GM23338 (cell line): Measurements from ENCODE around the gene POLE. TPM values are rescaled to one million over a fixed set of nuclear protein-coding genes. Genes with fewer than 3 reads are reported as not detected.

ENCODE experiments used
- ATAC-seq: fragments of 200-7000 bp; cut with Tn5 transposase; 3 replicates; pipeline ENCODE4 v1.9.1; 2020
- DNase-seq: peaks from one replicate; pipeline ENCODE4 v3.0.0-alpha.2; 2015; ENCODE audit warnings: low spot score
- H2AFZ ChIP-seq: fragments of 200-600 bp; sonication (generic); 2 replicates; pipeline ENCODE4 v1.8.0; 2016; ENCODE audit warnings: antibody characterized with exemption, mild to moderate bottlenecking, moderate library complexity
- H3F3A ChIP-seq: fragments of 200-600 bp; sonication (generic); replicated peaks from 2 replicates; pipeline ENCODE4 v1.8.0; 2017; ENCODE audit warnings: antibody characterized with exemption, mixed run types, low read depth
- H3K27ac ChIP-seq: fragments of 200-600 bp; sonication (generic); 2 replicates; pipeline ENCODE4 v1.6.1; 2016; ENCODE audit warnings: low read depth
- H3K27me3 ChIP-seq: fragments of 200-600 bp; sonication (generic); 2 replicates; pipeline ENCODE4 v1.8.0; 2016; ENCODE audit warnings: mild to moderate bottlenecking, mixed run types, moderate library complexity; ENCODE audit not compliant: insufficient read depth
- H3K36me3 ChIP-seq: fragments of 200-600 bp; sonication (generic); 2 replicates; pipeline ENCODE4 v1.8.0; 2016; ENCODE audit warnings: mild to moderate bottlenecking; ENCODE audit not compliant: insufficient read depth
- H3K4me1 ChIP-seq: fragments of 200-600 bp; sonication (generic); 2 replicates; pipeline ENCODE4 v1.8.0; 2016; ENCODE audit warnings: mild to moderate bottlenecking, moderate library complexity; ENCODE audit not compliant: insufficient read depth
- H3K4me2 ChIP-seq: fragments of 200-600 bp; sonication (generic); 2 replicates; pipeline ENCODE4 v1.7.1; 2017; ENCODE audit warnings: mixed run types
- H3K4me3 ChIP-seq: fragments of 200-600 bp; sonication (generic); 2 replicates; pipeline ENCODE4 v1.6.1; 2016; ENCODE audit warnings: mixed run types
- H3K79me2 ChIP-seq: fragments of 200-600 bp; sonication (generic); replicated peaks from 2 replicates; pipeline ENCODE4 v1.8.0; 2017; ENCODE audit warnings: mild to moderate bottlenecking; ENCODE audit not compliant: insufficient read depth
- H3K9me2 ChIP-seq: fragments of 200-600 bp; sonication (generic); 2 replicates; pipeline ENCODE4 v1.8.0; 2017; ENCODE audit not compliant: insufficient read depth
- H4K20me1 ChIP-seq: fragments of 200-600 bp; sonication (generic); replicated peaks from 2 replicates; pipeline ENCODE4 v1.8.0; 2017; ENCODE audit warnings: mild to moderate bottlenecking; ENCODE audit not compliant: insufficient read depth
- H3K27ac Mint-ChIP-seq: 2 replicates; pipeline ENCODE4 v1.8.0; 2020; ENCODE audit warnings: inconsistent platforms, mild to moderate bottlenecking, moderate library complexity, mixed read lengths
- H3K27me3 Mint-ChIP-seq: 3 replicates; pipeline ENCODE4 v1.8.0; 2022; ENCODE audit warnings: low read depth, mild to moderate bottlenecking, moderate library complexity, mixed read lengths, inconsistent platforms; ENCODE audit not compliant: insufficient read depth, poor library complexity
- H3K36me3 Mint-ChIP-seq: 3 replicates; pipeline ENCODE4 v1.8.0; 2021; ENCODE audit warnings: low read depth, mild to moderate bottlenecking, inconsistent platforms, moderate library complexity, mixed read lengths
- H3K4me1 Mint-ChIP-seq: 3 replicates; pipeline ENCODE4 v1.8.0; 2020; ENCODE audit warnings: mild to moderate bottlenecking, inconsistent platforms, mixed read lengths
- H3K4me3 Mint-ChIP-seq: 3 replicates; pipeline ENCODE4 v1.8.0; 2021; ENCODE audit warnings: moderate library complexity, mild to moderate bottlenecking, inconsistent platforms, mixed read lengths
- H3K9me3 Mint-ChIP-seq: 3 replicates; pipeline ENCODE4 v1.8.0; 2020; ENCODE audit warnings: moderate library complexity, mild to moderate bottlenecking, inconsistent platforms, mixed read lengths
- CREB1 ChIP-seq: fragments of 250-450 bp; sonication (Bioruptor Pico); IDR thresholded peaks from 2 replicates; pipeline ENCODE4 v1.5.0; 2020; ENCODE audit warnings: low read depth, mild to moderate bottlenecking, moderate library complexity
- CTCF ChIP-seq, 2 experiments: fragments of 200-600 bp in 1 of 2; sonication (generic) in 1 of 2; conservative IDR thresholded peaks; 2 replicates each; pipeline versions ENCODE4 v1.5.1 to v1.6.1; 2016 to 2017; ENCODE audit warnings: antibody characterized with exemption in 2 of 2, low read depth in 2 of 2, mild to moderate bottlenecking in 2 of 2, moderate library complexity in 1 of 2
- EZH2 ChIP-seq: fragments of 200-600 bp; sonication (generic); IDR thresholded peaks from one replicate; pipeline ENCODE4 v1.8.0; 2017; ENCODE audit warnings: antibody characterized with exemption, mild to moderate bottlenecking, low read depth; ENCODE audit not compliant: unreplicated experiment
- EZH2phosphoT487 ChIP-seq: fragments of 200-600 bp; sonication (generic); IDR thresholded peaks from one replicate; pipeline ENCODE4 v1.8.1; 2018; ENCODE audit warnings: antibody characterized with exemption; ENCODE audit not compliant: unreplicated experiment
- JUNB ChIP-seq: IDR thresholded peaks from one replicate; pipeline ENCODE4 v1.6.1; 2016; ENCODE audit warnings: antibody characterized with exemption; ENCODE audit not compliant: unreplicated experiment
- NANOG ChIP-seq: IDR thresholded peaks from 2 replicates; pipeline ENCODE4 v1.6.1; 2016; ENCODE audit warnings: antibody characterized with exemption, borderline replicate concordance
- POLR2AphosphoS5 ChIP-seq: IDR thresholded peaks from 2 replicates; pipeline ENCODE4 v1.6.1; 2016; ENCODE audit warnings: antibody characterized with exemption, low read depth
- STAT1 ChIP-seq: IDR thresholded peaks from one replicate; pipeline ENCODE4 v1.6.1; 2016; ENCODE audit warnings: antibody characterized with exemption; ENCODE audit not compliant: unreplicated experiment
- ZNF114 ChIP-seq: fragments of 250-450 bp; sonication (Bioruptor Pico); IDR thresholded peaks from 2 replicates; pipeline ENCODE4 v1.5.0; 2020; ENCODE audit warnings: mild to moderate bottlenecking, moderate library complexity
- ZNF331 ChIP-seq: fragments of 250-450 bp; sonication (Bioruptor Pico); IDR thresholded peaks from 2 replicates; pipeline ENCODE4 v1.5.0; 2020; ENCODE audit warnings: low read depth, mild to moderate bottlenecking, moderate library complexity
- ZNF462 ChIP-seq: fragments of 250-450 bp; sonication (Bioruptor Pico); IDR thresholded peaks from 2 replicates; pipeline ENCODE4 v1.5.0; 2020; ENCODE audit warnings: mild to moderate bottlenecking, moderate library complexity
- polyA plus RNA-seq: library from polyadenylated mRNA; unstranded; fragments of >200 nt; fragmentation: Nextera tagmentation; extraction: Ambion mirVana; gene quantifications from 2 replicates; pipeline ENCODE4 v1.2.1, GENCODE V29; 2016
- total RNA-seq: library from RNA; depleted of rRNA; stranded (reverse); fragments of >200 nt; shearing (Covaris generic); gene quantifications from 2 replicates; pipeline ENCODE4 v1.2.3, GENCODE V29; 2014
- TF ChIP-seq, protein P1 (sequence below): IDR thresholded peaks from one replicate; pipeline ENCODE4 v1.6.1; 2018; ENCODE audit warnings: antibody characterized with exemption; ENCODE audit not compliant: unreplicated experiment
- TF ChIP-seq, protein P2 (sequence below): IDR thresholded peaks from 2 replicates; pipeline ENCODE4 v1.6.1; 2016; ENCODE audit warnings: antibody characterized with exemption

Gene POLE
- total and polyA plus RNA-seq, 2 experiments from 2014 or later = 33.6 to 125 TPM

GRCh38 chr12:132698341-132698740 lies 11.2 kb upstream of the POLE start:
- Histone ChIP-seq H3F3A (no peaks in the 10 kb centered on the region; the same call in 1 of the 2 replicates), H3K27ac (no peak overlapping the region), H3K4me1 (no peaks in the 10 kb centered on the region), H3K79me2 (no peaks in the 10 kb centered on the region), H3K9me2 (no peaks in the 10 kb centered on the region), H3K27me3 (no peaks in the 10 kb centered on the region), H2AFZ (no peak overlapping the region), H3K4me3 (no peak overlapping the region), H3K4me2 (no peak overlapping the region), H4K20me1 (no peaks in the 10 kb centered on the region; the same call in none of the 2 replicates), H3K36me3 (0 out of 2 replicates have a peak, but pooled peaks cover 8% of the 10 kb centered on the region)
- H3K4me1 Mint-ChIP-seq = peaks cover 2% of the 10 kb centered on the region
- DNase-seq (no peak), ATAC-seq (no peak)
- H3K27me3 Mint-ChIP-seq = peaks cover 5% of the 10 kb centered on the region
- no peaks in the 10 kb centered on the region for H3K9me3 Mint-ChIP-seq
- no peak overlapping the region for H3K4me3 Mint-ChIP-seq
- H3K36me3 Mint-ChIP-seq = peaks cover 46% of the 10 kb centered on the region
- TF ChIP-seq ZNF331 (CRISPR knock-in tag) (no peak), NANOG (no peak), ZNF114 (CRISPR knock-in tag) (no peak), ZNF462 (CRISPR knock-in tag) (no peak), EZH2phosphoT487 (no peak), POLR2AphosphoS5 (no peak), STAT1 (no peak), CREB1 (CRISPR knock-in tag) (no peak), JUNB (no peak), EZH2 (no peak), CTCF (conservative IDR thresholded peaks at IDR 0.05; ENCODE audit: low read depth in 2 of 2) (no peak)
- TF ChIP-seq, protein P1, sequence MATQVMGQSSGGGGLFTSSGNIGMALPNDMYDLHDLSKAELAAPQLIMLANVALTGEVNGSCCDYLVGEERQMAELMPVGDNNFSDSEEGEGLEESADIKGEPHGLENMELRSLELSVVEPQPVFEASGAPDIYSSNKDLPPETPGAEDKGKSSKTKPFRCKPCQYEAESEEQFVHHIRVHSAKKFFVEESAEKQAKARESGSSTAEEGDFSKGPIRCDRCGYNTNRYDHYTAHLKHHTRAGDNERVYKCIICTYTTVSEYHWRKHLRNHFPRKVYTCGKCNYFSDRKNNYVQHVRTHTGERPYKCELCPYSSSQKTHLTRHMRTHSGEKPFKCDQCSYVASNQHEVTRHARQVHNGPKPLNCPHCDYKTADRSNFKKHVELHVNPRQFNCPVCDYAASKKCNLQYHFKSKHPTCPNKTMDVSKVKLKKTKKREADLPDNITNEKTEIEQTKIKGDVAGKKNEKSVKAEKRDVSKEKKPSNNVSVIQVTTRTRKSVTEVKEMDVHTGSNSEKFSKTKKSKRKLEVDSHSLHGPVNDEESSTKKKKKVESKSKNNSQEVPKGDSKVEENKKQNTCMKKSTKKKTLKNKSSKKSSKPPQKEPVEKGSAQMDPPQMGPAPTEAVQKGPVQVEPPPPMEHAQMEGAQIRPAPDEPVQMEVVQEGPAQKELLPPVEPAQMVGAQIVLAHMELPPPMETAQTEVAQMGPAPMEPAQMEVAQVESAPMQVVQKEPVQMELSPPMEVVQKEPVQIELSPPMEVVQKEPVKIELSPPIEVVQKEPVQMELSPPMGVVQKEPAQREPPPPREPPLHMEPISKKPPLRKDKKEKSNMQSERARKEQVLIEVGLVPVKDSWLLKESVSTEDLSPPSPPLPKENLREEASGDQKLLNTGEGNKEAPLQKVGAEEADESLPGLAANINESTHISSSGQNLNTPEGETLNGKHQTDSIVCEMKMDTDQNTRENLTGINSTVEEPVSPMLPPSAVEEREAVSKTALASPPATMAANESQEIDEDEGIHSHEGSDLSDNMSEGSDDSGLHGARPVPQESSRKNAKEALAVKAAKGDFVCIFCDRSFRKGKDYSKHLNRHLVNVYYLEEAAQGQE = no peak
- TF ChIP-seq, protein P2, sequence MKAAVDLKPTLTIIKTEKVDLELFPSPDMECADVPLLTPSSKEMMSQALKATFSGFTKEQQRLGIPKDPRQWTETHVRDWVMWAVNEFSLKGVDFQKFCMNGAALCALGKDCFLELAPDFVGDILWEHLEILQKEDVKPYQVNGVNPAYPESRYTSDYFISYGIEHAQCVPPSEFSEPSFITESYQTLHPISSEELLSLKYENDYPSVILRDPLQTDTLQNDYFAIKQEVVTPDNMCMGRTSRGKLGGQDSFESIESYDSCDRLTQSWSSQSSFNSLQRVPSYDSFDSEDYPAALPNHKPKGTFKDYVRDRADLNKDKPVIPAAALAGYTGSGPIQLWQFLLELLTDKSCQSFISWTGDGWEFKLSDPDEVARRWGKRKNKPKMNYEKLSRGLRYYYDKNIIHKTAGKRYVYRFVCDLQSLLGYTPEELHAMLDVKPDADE = no peak
- no peak overlapping the region for H3K27ac Mint-ChIP-seq
